Measurements from ENCODE around the gene OR4D10.

DNA sequence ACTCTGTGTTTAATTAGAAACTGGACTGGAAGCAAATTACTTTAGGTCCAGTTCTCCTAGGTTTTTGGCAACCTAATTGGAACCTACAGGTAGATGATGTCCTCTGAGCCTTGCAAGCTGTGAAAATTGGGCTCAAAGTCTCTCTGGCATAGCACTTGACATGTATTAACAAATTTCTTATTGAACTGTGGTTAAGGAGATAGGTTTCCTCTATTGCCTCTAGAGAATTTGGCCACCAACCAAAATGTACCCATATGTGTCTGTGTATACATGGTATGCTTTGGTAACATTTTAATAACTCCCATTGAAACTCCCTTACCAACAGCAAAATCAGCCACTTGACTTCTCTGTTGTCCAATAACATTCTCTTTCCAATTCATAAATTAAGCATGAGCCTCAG, at the start of gene OR4D10:
- no peak for TF ChIP-seq CTCF (IDR thresholded peaks at IDR 0.05)
- TF ChIP-seq POLR2A (IDR thresholded peaks at IDR 0.05): no peak
